K562 (cell line): ENCODE measurements around the gene XRCC5. TPM values are rescaled to one million over a fixed set of nuclear protein-coding genes. Genes with fewer than 3 reads are reported as not detected.

ENCODE experiments used
- ATAC-seq: fragments of 200-7000 bp; cut with Tn5 transposase; 3 replicates; pipeline ENCODE4 v1.9.1; 2020; ENCODE audit warnings: moderate library complexity
- BruUV-seq: library from RNA; stranded (reverse); fragments of 400-500 nt; replicated peaks from 2 replicates; lab custom pipeline; 2021; lab: Mats Ljungman, UMichigan
- CTCF ChIA-PET: fragments of 300-600 bp; formaldehyde crosslinking; extraction: SDS; loops from one replicate; lab custom pipeline; 2021; ENCODE audit warnings: low intra/inter-chr PET ratio; lab: Yijun Ruan, JAX
- POLR2A ChIA-PET: fragments of 300-600, 350-650 bp; sonication (Branson Sonifier 250); formaldehyde crosslinking; extraction: SDS; loops from one replicate; lab custom pipeline; 2021; ENCODE audit warnings: antibody characterized with exemption, inconsistent platforms; lab: Yijun Ruan, JAX
- DNase-seq, 4 experiments: peaks; one replicate each; pipeline versions ENCODE4 v3.0.0 to v3.0.0-alpha.2; 2011 to 2018; ENCODE audit warnings: low spot score in 3 of 4, mixed read lengths in 3 of 4; ENCODE audit errors: extremely low read depth in 1 of 4
- FAIRE-seq: peaks from 2 replicates; lab custom pipeline; 2011; peaks lifted over from hg19 to GRCh38; lab: Jason Lieb, UNC
- H2AFZ ChIP-seq: 2 replicates; pipeline ENCODE4 v1.6.0; 2011; ENCODE audit warnings: low read depth, low read length, control low read depth, inconsistent platforms
- H3K27ac ChIP-seq: fragments of 200-600 bp; 3 replicates; pipeline ENCODE4 v1.8.0; 2011; ENCODE audit warnings: low read depth, mild to moderate bottlenecking, control low read depth, inconsistent platforms, low read length, moderate library complexity, mixed read lengths; ENCODE audit errors: extremely low read depth
- H3K27me3 ChIP-seq, 2 experiments: fragments of 300-600 bp in 1 of 2; 2 replicates in 1 of 2; 3 replicates in 1 of 2; pipeline versions ENCODE4 v1.6.0 to v1.8.0; 2011; ENCODE audit warnings: inconsistent platforms in 2 of 2, low read length in 2 of 2, mild to moderate bottlenecking in 1 of 2, mixed read lengths in 1 of 2, moderate library complexity in 1 of 2; ENCODE audit not compliant: control insufficient read depth in 2 of 2, insufficient read depth in 2 of 2
- H3K36me3 ChIP-seq: fragments of 300-600 bp; 3 replicates; pipeline ENCODE4 v1.8.0; 2011; ENCODE audit warnings: mild to moderate bottlenecking, low read length, inconsistent platforms; ENCODE audit not compliant: control insufficient read depth, insufficient read depth
- H3K4me1 ChIP-seq, 2 experiments: fragments of 200-600 bp in 1 of 2; replicated peaks in 1 of 2; 2 replicates in 1 of 2; 3 replicates in 1 of 2; pipeline versions ENCODE4 v1.5.1 to v1.8.0; 2011; ENCODE audit warnings: inconsistent platforms in 2 of 2, low read length in 2 of 2, mild to moderate bottlenecking in 1 of 2, mixed read lengths in 1 of 2, moderate library complexity in 1 of 2; ENCODE audit not compliant: control insufficient read depth in 2 of 2, insufficient read depth in 2 of 2
- H3K4me2 ChIP-seq: 2 replicates; pipeline ENCODE4 v1.6.1; 2011; ENCODE audit warnings: low read length, control low read depth, inconsistent platforms, mixed read lengths; ENCODE audit not compliant: insufficient read depth
- H3K4me3 ChIP-seq: fragments of 200-600 bp; sonication (generic), shearing (Covaris generic); 2 replicates; pipeline ENCODE4 v1.5.1; 2016; ENCODE audit warnings: control low read depth, inconsistent platforms
- H3K79me2 ChIP-seq: fragments of 200-600 bp; 3 replicates; pipeline ENCODE4 v1.8.0; 2011; ENCODE audit warnings: low read length, inconsistent platforms; ENCODE audit not compliant: control insufficient read depth, insufficient read depth
- H3K9ac ChIP-seq, 2 experiments: 2 replicates each; pipeline versions ENCODE4 v1.6.0 to v1.6.1; 2011; ENCODE audit warnings: low read depth in 2 of 2, low read length in 2 of 2, control low read depth in 1 of 2, inconsistent platforms in 1 of 2, mild to moderate bottlenecking in 1 of 2, mixed read lengths in 1 of 2; ENCODE audit not compliant: insufficient read depth in 1 of 2
- H3K9me1 ChIP-seq: one replicate; pipeline ENCODE4 v1.6.0; 2011; ENCODE audit warnings: inconsistent platforms, mild to moderate bottlenecking, low read length, moderate library complexity; ENCODE audit not compliant: control insufficient read depth, insufficient read depth
- H3K9me3 ChIP-seq: replicated peaks from 2 replicates; pipeline ENCODE4 v1.5.1; 2011; ENCODE audit warnings: low read depth, low read length, inconsistent platforms; ENCODE audit not compliant: control insufficient read depth, insufficient read depth
- H4K20me1 ChIP-seq: replicated peaks from 2 replicates; pipeline ENCODE4 v1.6.1; 2011; ENCODE audit warnings: low read length, inconsistent platforms, mixed read lengths; ENCODE audit not compliant: control insufficient read depth, insufficient read depth
- BRCA1 ChIP-seq, 2 experiments: fragments of 450-650 bp in 1 of 2; sonication (generic) in 1 of 2; formaldehyde crosslinking in 1 of 2; IDR thresholded peaks; 2 replicates each; pipeline versions ENCODE4 v1.5.0 to v1.6.1; 2017 to 2020; ENCODE audit warnings: mild to moderate bottlenecking in 1 of 2, missing genetic modification reagents in 1 of 2
- EP400 ChIP-seq: fragments of 450-650 bp; IDR thresholded peaks from 2 replicates; pipeline ENCODE4 v1.6.1; 2017; ENCODE audit warnings: antibody characterized with exemption, mild to moderate bottlenecking, moderate library complexity
- ESRRA ChIP-seq: fragments of 450-650 bp; IDR thresholded peaks from 2 replicates; pipeline ENCODE4 v1.6.1; 2014; ENCODE audit warnings: low read depth, mild to moderate bottlenecking, moderate library complexity, borderline replicate concordance
- GABPB1 ChIP-seq: sonication (generic); formaldehyde crosslinking; IDR thresholded peaks from 2 replicates; pipeline ENCODE4 v1.8.0; 2022; ENCODE audit warnings: mild to moderate bottlenecking, missing genetic modification reagents
- HDAC1 ChIP-seq, 2 experiments: fragments of 450-650 bp; IDR thresholded peaks; 2 replicates each; pipeline ENCODE4 v1.6.1; 2016 to 2017; ENCODE audit warnings: inconsistent platforms in 1 of 2, mild to moderate bottlenecking in 1 of 2, moderate library complexity in 1 of 2
- MEIS2 ChIP-seq: fragments of 450-650 bp; IDR thresholded peaks from 2 replicates; pipeline ENCODE4 v1.6.1; 2014; ENCODE audit warnings: mild to moderate bottlenecking; ENCODE audit not compliant: partially characterized antibody
- MXI1 ChIP-seq: IDR thresholded peaks from 2 replicates; pipeline ENCODE4 v1.6.1; 2011; ENCODE audit warnings: low read depth, mild to moderate bottlenecking, improper control_type of control experiment, low read length
- NFRKB ChIP-seq: fragments of 450-650 bp; IDR thresholded peaks from 2 replicates; pipeline ENCODE4 v1.6.1; 2016; ENCODE audit warnings: low read depth
- NFYB ChIP-seq: IDR thresholded peaks from 2 replicates; pipeline ENCODE4 v1.6.1; 2011; ENCODE audit warnings: mild to moderate bottlenecking, moderate library complexity; ENCODE audit not compliant: insufficient read length; ENCODE audit errors: extremely low read depth
- OTX1 ChIP-seq: fragments of 450-650 bp; formaldehyde crosslinking; IDR thresholded peaks from 2 replicates; pipeline ENCODE4 v1.4.0; 2022; ENCODE audit warnings: mild to moderate bottlenecking
- POLR2G ChIP-seq: fragments of 200-400 bp; formaldehyde crosslinking; IDR thresholded peaks from 2 replicates; pipeline ENCODE4 v1.6.1; 2017; ENCODE audit warnings: low read depth, mild to moderate bottlenecking, antibody characterized with exemption, low read length, moderate library complexity
- RCOR1 ChIP-seq, 2 experiments: IDR thresholded peaks; 2 replicates each; pipeline ENCODE4 v1.6.1; 2012; ENCODE audit warnings: low read depth in 2 of 2, low read length in 2 of 2, borderline replicate concordance in 1 of 2, improper control_type of control experiment in 1 of 2
- SMARCA5 ChIP-seq: fragments of 450-650 bp; IDR thresholded peaks from 2 replicates; pipeline ENCODE4 v1.6.1; 2016
- TEAD1 ChIP-seq, 2 experiments: fragments of 450-650 bp in 1 of 2; sonication (generic) in 1 of 2; formaldehyde crosslinking; IDR thresholded peaks; 2 replicates each; pipeline versions ENCODE4 v1.4.0 to v1.8.0; 2020 to 2022; ENCODE audit warnings: mild to moderate bottlenecking in 2 of 2, missing genetic modification reagents in 1 of 2
- USF2 ChIP-seq: sonication (generic); formaldehyde crosslinking; IDR thresholded peaks from 2 replicates; pipeline ENCODE4 v1.5.0; 2020; ENCODE audit warnings: missing genetic modification reagents
- ZNF551 ChIP-seq: fragments of 250-450 bp; sonication (Bioruptor Pico); IDR thresholded peaks from 2 replicates; pipeline ENCODE4 v1.5.0; 2021; ENCODE audit warnings: mild to moderate bottlenecking, moderate library complexity
- ZNF707 ChIP-seq: fragments of 250-450 bp; sonication (Bioruptor Pico); conservative IDR thresholded peaks from 2 replicates; pipeline ENCODE4 v1.8.0; 2022; ENCODE audit warnings: inconsistent platforms, mild to moderate bottlenecking, moderate library complexity
- whole genome bisulfite sequencing: fragments of 100-300 bp; shearing (Covaris generic); methylation state at CpG from one replicate; pipeline ENCODE4 v1.1.6; 2016; ENCODE audit warnings: low coverage, mixed read lengths; ENCODE audit not compliant: insufficient coverage; ENCODE audit errors: missing lambda C conversion rate; 5-methylcytosine and 5-hydroxymethylcytosine counted together
- in situ Hi-C: fragments of 300-500 bp; cut with MboI; formaldehyde crosslinking; loops from 4 replicates; pipeline ENCODE4 v1.15.0; 2018; ENCODE audit warnings: inconsistent platforms, mixed read lengths
- intact Hi-C: fragments of 100-400 bp; cut with micrococcal nuclease; formaldehyde crosslinking; loops from 2 replicates; pipeline ENCODE4 v1.14.2; 2022
- polyA plus RNA-seq, 8 experiments: library from polyadenylated mRNA; depleted of rRNA in 4 of 8; stranded (reverse) in 5 of 8; unstranded in 3 of 8; fragments of >200 nt; fragmentation: Nextera tagmentation in 2 of 8; fragmentation: Illumina TruSeq in 1 of 8; extraction: Ambion mirVana in 2 of 8; extraction: Trizol in 1 of 8; gene quantifications; 2 replicates each; pipeline versions ENCODE4 v1.2.1 to v1.2.3, GENCODE V29; 2011 to 2014; ENCODE audit warnings: inconsistent platforms in 1 of 8, missing spikeins in 1 of 8
- total RNA-seq, 7 experiments: library from RNA; depleted of rRNA in 6 of 7; stranded (reverse); fragments of >200 nt in 6 of 7; fragmentation: Illumina TruSeq in 2 of 7; extraction: Trizol in 2 of 7; gene quantifications; 2 replicates each; pipeline versions ENCODE4 v1.2.1 to v1.2.3, GENCODE V29; 2011 to 2021; ENCODE audit warnings: low replicate concordance in 1 of 7
- TF ChIP-seq, protein P1 (sequence below): fragments of 450-650 bp; IDR thresholded peaks from 2 replicates; pipeline ENCODE4 v1.6.1; 2016; ENCODE audit warnings: antibody characterized with exemption

XRCC5 gene
- total and polyA plus RNA-seq, 9 of the 15 experiments (the other 6 are each of a cell fraction or from before 2014, with no cell fraction given): 168 to 551 (median 297) TPM

GRCh38 chr2:216114714-216115531, 5.8 kb downstream of the XRCC5 start:
- Histone ChIP-seq H3K27ac (peak overlapping the region; percentile 78), H3K79me2 (peaks cover 86% of the 10 kb centered on the region), H3K4me2 (peak overlapping the region; percentile 79), H3K9me3 (no peaks in the 10 kb centered on the region), H3K9me1 (no peaks in the 10 kb centered on the region), H4K20me1 (peaks cover 5% of the 10 kb centered on the region; the same call in 1 of the 2 replicates), H3K27me3 (no peaks in the 10 kb centered on the region), H3K9ac (peak overlapping the region; percentile 70 to 84; a peak in 3 of 4 replicates), H2AFZ (peak overlapping the region; percentile 23; the same call in 1 of the 2 replicates), H3K36me3 (peaks cover 92% of the 10 kb centered on the region), H3K4me1 (peaks cover 3 to 11% of the 10 kb centered on the region in 2 experiments; a peak in 4 of 5 replicates), H3K4me3 (peak overlapping the region; percentile 45)
- WGBS: 9% methylated on average over 27 of the region's 29 CpGs
- ChIA-PET POLR2A (interaction anchor here (0.6 to 1.4 kb wide), 4 partner anchors 9 to 560 kb away, joined by 3 to 4 read pairs (median 3); partner anchors contain the start of genes PECR and TMEM169), CTCF (no interaction called here)
- intact Hi-C loops: no loop called here
- ATAC-seq: peak; percentile 94
- BruUV-seq: no TSS peak
- FAIRE-seq: peak; percentile 88
- in situ Hi-C loops: no loop called here
- peak; percentile 96 to 98 (median 98) for DNase-seq
- TF ChIP-seq ESRRA: 0 out of 2 replicates have a peak, but pooled peaks have one; percentile 20
- TF ChIP-seq EP400: peak; percentile 55; the same call in 1 of the 2 replicates
- TF ChIP-seq HDAC1 (IDR thresholded peaks at IDR 0.05): 0 out of 4 replicates have a peak, but pooled peaks of 1 of the 2 experiments have one; percentile 24
- 0 out of 2 replicates have a peak, but pooled peaks have one; percentile 9 for TF ChIP-seq OTX1 (CRISPR knock-in tag)
- TF ChIP-seq GABPB1 (CRISPR knock-in tag): 0 out of 2 replicates have a peak, but pooled peaks have one; percentile 35
- TF ChIP-seq NFYB: no peak
- TF ChIP-seq TEAD1 (CRISPR knock-in tag; IDR thresholded peaks at IDR 0.05): 0 out of 4 replicates have a peak, but pooled peaks of 1 of the 2 experiments have one; percentile 49
- no peak for TF ChIP-seq BRCA1 (IDR thresholded peaks at IDR 0.05)
- TF ChIP-seq BRCA1 (CRISPR knock-in tag; IDR thresholded peaks at IDR 0.05): no peak
- TF ChIP-seq USF2 (CRISPR knock-in tag): no peak
- no peak for TF ChIP-seq ZNF707 (CRISPR knock-in tag)
- 0 out of 4 replicates have a peak, but pooled peaks of 1 of the 2 experiments have one; percentile 19 for TF ChIP-seq RCOR1 (IDR thresholded peaks at IDR 0.05; ENCODE audit: borderline replicate concordance in 1 of 2, low read depth in 2 of 2, low read length in 2 of 2)
- peak; percentile 95 for TF ChIP-seq MEIS2
- peak; percentile 41; the same call in 1 of the 2 replicates for TF ChIP-seq MXI1
- peak; percentile 55 for TF ChIP-seq POLR2G
- peak; percentile 87 for TF ChIP-seq NFRKB
- no peak for TF ChIP-seq ZNF551 (CRISPR knock-in tag)
- TF ChIP-seq, protein P1, sequence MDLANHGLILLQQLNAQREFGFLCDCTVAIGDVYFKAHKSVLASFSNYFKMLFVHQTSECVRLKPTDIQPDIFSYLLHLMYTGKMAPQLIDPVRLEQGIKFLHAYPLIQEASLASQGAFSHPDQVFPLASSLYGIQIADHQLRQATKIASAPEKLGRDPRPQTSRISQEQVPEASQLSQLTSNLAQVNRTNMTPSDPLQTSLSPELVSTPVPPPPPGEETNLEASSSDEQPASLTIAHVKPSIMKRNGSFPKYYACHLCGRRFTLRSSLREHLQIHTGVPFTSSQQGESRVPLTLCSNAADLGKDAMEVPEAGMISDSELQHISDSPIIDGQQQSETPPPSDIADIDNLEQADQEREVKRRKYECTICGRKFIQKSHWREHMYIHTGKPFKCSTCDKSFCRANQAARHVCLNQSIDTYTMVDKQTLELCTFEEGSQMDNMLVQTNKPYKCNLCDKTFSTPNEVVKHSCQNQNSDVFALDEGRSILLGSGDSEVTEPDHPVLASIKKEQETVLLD: peak; percentile 98
- no peak for TF ChIP-seq SMARCA5
